ENCODE measurements around the gene SP100. TPM values are rescaled to one million over a fixed set of nuclear protein-coding genes. Genes with fewer than 3 reads are reported as not detected.

SP100 gene
- total and polyA plus RNA-seq, 2 of the 13 experiments (the other 11 are each of a cell fraction or from before 2014, with no cell fraction given), result 12.6 to 16.5 TPM

DNA sequence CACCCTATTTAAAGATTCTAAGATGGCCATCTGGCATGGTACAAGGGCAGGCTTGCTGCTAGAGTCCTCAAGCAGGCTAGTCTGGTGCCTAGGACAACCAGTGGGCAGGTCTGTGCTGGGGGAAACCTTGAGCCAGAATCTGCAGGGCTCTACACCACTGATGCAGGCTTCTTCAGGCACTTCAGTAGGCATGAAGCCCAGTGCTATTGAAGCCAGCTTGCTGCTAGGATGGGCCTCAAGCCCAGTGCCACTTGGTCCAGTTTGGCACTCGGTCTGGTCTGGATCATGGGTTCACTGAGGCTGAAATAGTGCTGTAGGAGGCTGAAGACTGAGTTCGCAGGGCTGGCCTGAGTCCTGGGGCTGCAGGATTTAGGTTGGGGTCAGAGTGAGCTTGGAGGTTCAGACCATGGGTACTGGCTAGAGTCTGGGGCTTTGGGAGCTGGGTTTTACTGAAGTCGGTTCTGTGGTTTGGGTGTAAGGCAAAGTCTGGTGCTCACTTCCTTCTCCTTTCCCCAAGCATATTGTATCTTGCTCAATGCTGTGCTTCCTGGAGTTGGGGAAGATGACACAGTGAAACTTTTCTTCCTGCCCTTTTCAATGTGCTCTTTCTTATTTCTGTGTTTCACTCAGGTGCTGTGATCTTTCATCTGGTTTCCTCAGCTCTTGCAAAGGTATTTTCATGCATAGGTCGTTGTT is 41.2 kb downstream of the SP100 start:
- intact Hi-C loops (cut with micrococcal nuclease; ENCODE audit: unreplicated experiment), result no loop called here
- no peak for ATAC-seq

DNA sequence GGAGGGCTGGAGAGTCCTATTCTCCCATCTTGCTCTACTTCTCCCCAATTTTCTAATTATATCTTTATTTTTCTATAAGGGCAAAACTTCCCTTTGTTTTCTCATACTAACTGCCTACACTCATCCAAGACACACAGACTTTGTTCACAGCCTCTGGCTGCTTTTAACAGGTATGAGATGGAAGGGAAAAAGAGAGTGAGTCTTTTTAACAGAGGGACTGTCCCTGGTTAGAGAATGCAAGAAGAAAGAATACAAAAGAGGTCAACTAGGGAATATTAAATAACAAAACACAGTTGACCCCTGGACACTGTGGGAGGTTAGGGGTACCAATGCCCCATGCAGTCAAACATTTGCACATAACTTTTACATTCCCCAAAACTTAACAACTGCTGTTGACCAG is 41.8 kb downstream of the SP100 start:
- Histone ChIP-seq H3K27ac (ENCODE audit: extremely low read length, insufficient read depth, low read length) (no peak overlapping the region), H3K4me2 (ENCODE audit: low read depth, low read length) (no peak overlapping the region), H3K4me1 (ENCODE audit: insufficient read depth, low read length) (no peaks in the 10 kb centered on the region), H3K9ac (ENCODE audit: insufficient read depth, low read depth, low read length) (no peak overlapping the region), H3K9me3 (ENCODE audit: low read length) (no peaks in the 10 kb centered on the region), H3K27me3 (ENCODE audit: control insufficient read depth in 1 of 2, insufficient read depth in 2 of 2, low read length in 2 of 2) (no peaks in the 10 kb centered on the region), H4K20me1 (ENCODE audit: insufficient read depth, low read length) (no peaks in the 10 kb centered on the region), H3K4me3 (replicated peaks in 1 of 3; ENCODE audit: insufficient read depth in 1 of 3, low read depth in 2 of 3, low read length in 3 of 3) (no peak overlapping the region), H2AFZ (ENCODE audit: low read length) (no peak overlapping the region), H3K79me2 (ENCODE audit: insufficient read depth, low read length) (no peaks in the 10 kb centered on the region), H3K36me3 (replicated peaks in 1 of 2; ENCODE audit: control insufficient read depth in 1 of 2, insufficient read depth in 2 of 2, low read length in 2 of 2) (peaks cover 2 to 10% of the 10 kb centered on the region in 2 experiments; a peak in 3 of 5 replicates)
- intact Hi-C loops (cut with micrococcal nuclease; ENCODE audit: unreplicated experiment) (no loop called here), in situ Hi-C loops (cut with HindIII; ENCODE audit: extremely low pct_ligation_motif_present, low pct_unique_long_range_greater_than_20kb) (no loop called here)
- ChIA-PET POLR2A (no interaction called here), CTCF (ENCODE audit: low intra/inter-chr PET ratio, low total read pairs) (no interaction called here)
- TF ChIP-seq TCF12 (IDR thresholded peaks at IDR 0.05) (no peak), TCF12 (CRISPR knock-in tag; IDR thresholded peaks at IDR 0.05) (no peak), NR3C1 (CRISPR knock-in tag; IDR thresholded peaks at IDR 0.05) (no peak), POGZ (CRISPR knock-in tag; IDR thresholded peaks at IDR 0.05) (no peak), ZNF326 (CRISPR knock-in tag; IDR thresholded peaks at IDR 0.05; ENCODE audit: borderline replicate concordance) (no peak), SETDB1 (CRISPR knock-in tag; IDR thresholded peaks at IDR 0.05; ENCODE audit: borderline replicate concordance) (no peak), ZNF562 (CRISPR knock-in tag; IDR thresholded peaks at IDR 0.05; ENCODE audit: borderline replicate concordance) (no peak), RBAK (CRISPR knock-in tag; IDR thresholded peaks at IDR 0.05) (no peak), MIER3 (CRISPR knock-in tag; IDR thresholded peaks at IDR 0.05; ENCODE audit: borderline replicate concordance) (no peak), HMGA1 (CRISPR knock-in tag; conservative IDR thresholded peaks at IDR 0.05) (no peak), TFE3 (CRISPR knock-in tag; IDR thresholded peaks at IDR 0.05) (no peak)
- TF ChIP-seq, protein P1, sequence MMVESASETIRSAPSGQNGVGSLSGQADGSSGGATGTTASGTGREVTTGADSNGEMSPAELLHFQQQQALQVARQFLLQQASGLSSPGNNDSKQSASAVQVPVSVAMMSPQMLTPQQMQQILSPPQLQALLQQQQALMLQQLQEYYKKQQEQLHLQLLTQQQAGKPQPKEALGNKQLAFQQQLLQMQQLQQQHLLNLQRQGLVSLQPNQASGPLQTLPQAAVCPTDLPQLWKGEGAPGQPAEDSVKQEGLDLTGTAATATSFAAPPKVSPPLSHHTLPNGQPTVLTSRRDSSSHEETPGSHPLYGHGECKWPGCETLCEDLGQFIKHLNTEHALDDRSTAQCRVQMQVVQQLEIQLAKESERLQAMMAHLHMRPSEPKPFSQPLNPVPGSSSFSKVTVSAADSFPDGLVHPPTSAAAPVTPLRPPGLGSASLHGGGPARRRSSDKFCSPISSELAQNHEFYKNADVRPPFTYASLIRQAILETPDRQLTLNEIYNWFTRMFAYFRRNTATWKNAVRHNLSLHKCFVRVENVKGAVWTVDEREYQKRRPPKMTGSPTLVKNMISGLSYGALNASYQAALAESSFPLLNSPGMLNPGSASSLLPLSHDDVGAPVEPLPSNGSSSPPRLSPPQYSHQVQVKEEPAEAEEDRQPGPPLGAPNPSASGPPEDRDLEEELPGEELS (CRISPR knock-in tag; IDR thresholded peaks at IDR 0.05), result no peak
- TF ChIP-seq, protein P2, sequence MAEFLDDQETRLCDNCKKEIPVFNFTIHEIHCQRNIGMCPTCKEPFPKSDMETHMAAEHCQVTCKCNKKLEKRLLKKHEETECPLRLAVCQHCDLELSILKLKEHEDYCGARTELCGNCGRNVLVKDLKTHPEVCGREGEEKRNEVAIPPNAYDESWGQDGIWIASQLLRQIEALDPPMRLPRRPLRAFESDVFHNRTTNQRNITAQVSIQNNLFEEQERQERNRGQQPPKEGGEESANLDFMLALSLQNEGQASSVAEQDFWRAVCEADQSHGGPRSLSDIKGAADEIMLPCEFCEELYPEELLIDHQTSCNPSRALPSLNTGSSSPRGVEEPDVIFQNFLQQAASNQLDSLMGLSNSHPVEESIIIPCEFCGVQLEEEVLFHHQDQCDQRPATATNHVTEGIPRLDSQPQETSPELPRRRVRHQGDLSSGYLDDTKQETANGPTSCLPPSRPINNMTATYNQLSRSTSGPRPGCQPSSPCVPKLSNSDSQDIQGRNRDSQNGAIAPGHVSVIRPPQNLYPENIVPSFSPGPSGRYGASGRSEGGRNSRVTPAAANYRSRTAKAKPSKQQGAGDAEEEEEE (CRISPR knock-in tag; IDR thresholded peaks at IDR 0.05; ENCODE audit: borderline replicate concordance), result no peak
- DNase-seq (ENCODE audit: low spot score) (no peak), FAIRE-seq (no peak), ATAC-seq (no peak)
- no TSS peak for BruUV-seq (replicated peaks)

More for the DNA sequence above, 41.2 kb downstream of the SP100 start:
- no peaks in the 10 kb centered on the region for H3K4me1 ChIP-seq (ENCODE audit: insufficient read depth, low read length)
- peaks cover 2 to 9% of the 10 kb centered on the region in 2 experiments; a peak in 3 of 5 replicates for H3K36me3 ChIP-seq (replicated peaks in 1 of 2; ENCODE audit: control insufficient read depth in 1 of 2, insufficient read depth in 2 of 2, low read length in 2 of 2)
- no peak for FAIRE-seq
- H3K9me3 ChIP-seq (ENCODE audit: low read length), result no peaks in the 10 kb centered on the region
- no peaks in the 10 kb centered on the region for H3K79me2 ChIP-seq (ENCODE audit: insufficient read depth, low read length)
- BruUV-seq (replicated peaks), result no TSS peak
- H3K4me3 ChIP-seq (replicated peaks in 1 of 3; ENCODE audit: insufficient read depth in 1 of 3, low read depth in 2 of 3, low read length in 3 of 3), result no peak overlapping the region
- no peak for DNase-seq (ENCODE audit: low spot score)
- H3K4me2 ChIP-seq (ENCODE audit: low read depth, low read length), result no peak overlapping the region
- CTCF ChIA-PET (ENCODE audit: low intra/inter-chr PET ratio, low total read pairs), result no interaction called here
- 88% methylated on average over 4 of the region's 4 CpGs for whole genome bisulfite sequencing (ENCODE audit: low lambda C conversion rate)
- no peak overlapping the region for H2AFZ ChIP-seq (ENCODE audit: low read length)
- no peaks in the 10 kb centered on the region for H3K27me3 ChIP-seq (ENCODE audit: control insufficient read depth in 1 of 2, insufficient read depth in 2 of 2, low read length in 2 of 2)
- no peak overlapping the region for H3K9ac ChIP-seq (ENCODE audit: insufficient read depth, low read depth, low read length)
- H3K27ac ChIP-seq (ENCODE audit: extremely low read length, insufficient read depth, low read length), result no peak overlapping the region
- POLR2A ChIA-PET, result no interaction called here
- in situ Hi-C loops (cut with HindIII; ENCODE audit: extremely low pct_ligation_motif_present, low pct_unique_long_range_greater_than_20kb), result no loop called here
- TF ChIP-seq ZNF136 (CRISPR knock-in tag; IDR thresholded peaks at IDR 0.05; ENCODE audit: low read depth), result no peak
- no peak for TF ChIP-seq ZNF256 (CRISPR knock-in tag; conservative IDR thresholded peaks at IDR 0.05)
- no peaks in the 10 kb centered on the region for H4K20me1 ChIP-seq (ENCODE audit: insufficient read depth, low read length)

Data from HepG2 (cell line).